Suprapubic skin (tissue), 4 donors: ENCODE results near the gene EFCAB7.

ENCODE experiments used
- EP300 ChIP-seq: sonication (generic); formaldehyde crosslinking; IDR thresholded peaks from one replicate; pipeline ENCODE4 v1.6.1; 2017; ENCODE audit warnings: antibody characterized with exemption
- POLR2AphosphoS5 ChIP-seq, 3 donors: sonication (generic); formaldehyde crosslinking; IDR thresholded peaks; one replicate each; pipeline ENCODE4 v1.6.1; 2017; ENCODE audit warnings: antibody characterized with exemption in 3 of 3
- TF ChIP-seq, protein P1 (sequence below), 2 donors: fragments of 200-600 bp in 1 of 2; fragments of 450-650 bp in 1 of 2; sonication (generic) in 1 of 2; IDR thresholded peaks; one replicate each; pipeline ENCODE4 v1.5.1; 2016 to 2019; ENCODE audit warnings: antibody characterized with exemption in 2 of 2, mild to moderate bottlenecking in 1 of 2, moderate library complexity in 1 of 2

GRCh38 chr1:63524201-63524600 lies 876 bp downstream of the EFCAB7 start:
- TF ChIP-seq, protein P1, sequence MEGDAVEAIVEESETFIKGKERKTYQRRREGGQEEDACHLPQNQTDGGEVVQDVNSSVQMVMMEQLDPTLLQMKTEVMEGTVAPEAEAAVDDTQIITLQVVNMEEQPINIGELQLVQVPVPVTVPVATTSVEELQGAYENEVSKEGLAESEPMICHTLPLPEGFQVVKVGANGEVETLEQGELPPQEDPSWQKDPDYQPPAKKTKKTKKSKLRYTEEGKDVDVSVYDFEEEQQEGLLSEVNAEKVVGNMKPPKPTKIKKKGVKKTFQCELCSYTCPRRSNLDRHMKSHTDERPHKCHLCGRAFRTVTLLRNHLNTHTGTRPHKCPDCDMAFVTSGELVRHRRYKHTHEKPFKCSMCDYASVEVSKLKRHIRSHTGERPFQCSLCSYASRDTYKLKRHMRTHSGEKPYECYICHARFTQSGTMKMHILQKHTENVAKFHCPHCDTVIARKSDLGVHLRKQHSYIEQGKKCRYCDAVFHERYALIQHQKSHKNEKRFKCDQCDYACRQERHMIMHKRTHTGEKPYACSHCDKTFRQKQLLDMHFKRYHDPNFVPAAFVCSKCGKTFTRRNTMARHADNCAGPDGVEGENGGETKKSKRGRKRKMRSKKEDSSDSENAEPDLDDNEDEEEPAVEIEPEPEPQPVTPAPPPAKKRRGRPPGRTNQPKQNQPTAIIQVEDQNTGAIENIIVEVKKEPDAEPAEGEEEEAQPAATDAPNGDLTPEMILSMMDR (IDR thresholded peaks at IDR 0.05) = no peak
- TF ChIP-seq POLR2AphosphoS5 (IDR thresholded peaks at IDR 0.05) (no peak), EP300 (no peak)
